ENCODE data around the gene HOXA3.

GRCh38 chr7:27111751-27112277, 40.6 kb downstream of the HOXA3 start:
- TF ChIP-seq CTCF (conservative IDR thresholded peaks at IDR 0.05) (no peak), EZH2 (IDR thresholded peaks at IDR 0.05; ENCODE audit: low read depth) (no peak)
